ENCODE data around the gene AGAP1.

GRCh38 chr2:235515821-235516220 lies 22.0 kb downstream of the AGAP1 start:
- TF ChIP-seq CTCF (IDR thresholded peaks at IDR 0.05) (no peak), POLR2A (IDR thresholded peaks at IDR 0.05) (no peak), EP300 (IDR thresholded peaks at IDR 0.05) (no peak)
